Right ventricle myocardium inferior (tissue), 1 donor: ENCODE measurements around the gene STAC. TPM values are rescaled to one million over a fixed set of nuclear protein-coding genes. Genes with fewer than 3 reads are reported as not detected.
"Not testable (repeated sequence)": the region's sequence is repeated elsewhere in the genome, so short reads cannot be mapped to it uniquely, and the experiment has no call there.

Source experiments
- ATAC-seq: fragments of 200-7000 bp; cut with Tn5 transposase; one replicate; pipeline ENCODE4 v1.9.1; 2020; ENCODE audit warnings: mild to moderate bottlenecking, moderate library complexity
- DNase-seq: peaks from one replicate; pipeline ENCODE4 v3.0.0; 2021; ENCODE audit errors: missing footprints
- intact Hi-C: fragments of 100-400 bp; cut with DNase I; formaldehyde crosslinking; loops from one replicate; pipeline ENCODE4 v1.11.0; 2022
- total RNA-seq: library from RNA; stranded (reverse); fragmentation: NEBNext Ultra II Directional; extraction: Animal tissue kit (Norgen Biotek cat#: 25700); gene quantifications from one replicate; pipeline ENCODE4 v1.2.1, GENCODE V29; 2021
- donor health status: DM: no; HTN: yes; CAD: no; lungs with severe emphysema.

The STAC gene
- total RNA-seq, 1 donor from 2014 or later, result 0.35 TPM

DNA sequence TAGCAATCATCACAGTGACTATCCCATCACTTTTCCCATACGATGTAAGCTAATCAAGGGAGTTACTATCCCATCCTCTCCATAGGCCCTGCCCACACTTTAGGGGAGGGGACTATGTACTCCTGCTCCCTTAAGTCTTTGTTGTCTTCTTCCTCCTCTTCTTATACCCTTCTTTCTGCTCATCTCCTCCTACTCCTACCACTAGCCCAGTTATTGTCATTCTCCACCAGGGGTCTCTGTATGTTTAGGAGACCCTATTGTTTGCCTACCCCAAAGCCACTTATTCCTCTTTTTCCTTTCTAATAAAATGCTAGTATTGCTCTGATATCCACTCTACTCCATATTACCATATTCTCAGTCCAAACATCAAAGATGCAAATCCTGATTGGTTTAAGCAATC lies 27.8 kb downstream of the STAC start:
- intact Hi-C loops, result no loop called here
- DNase-seq, result no peak
- no peak for ATAC-seq

DNA sequence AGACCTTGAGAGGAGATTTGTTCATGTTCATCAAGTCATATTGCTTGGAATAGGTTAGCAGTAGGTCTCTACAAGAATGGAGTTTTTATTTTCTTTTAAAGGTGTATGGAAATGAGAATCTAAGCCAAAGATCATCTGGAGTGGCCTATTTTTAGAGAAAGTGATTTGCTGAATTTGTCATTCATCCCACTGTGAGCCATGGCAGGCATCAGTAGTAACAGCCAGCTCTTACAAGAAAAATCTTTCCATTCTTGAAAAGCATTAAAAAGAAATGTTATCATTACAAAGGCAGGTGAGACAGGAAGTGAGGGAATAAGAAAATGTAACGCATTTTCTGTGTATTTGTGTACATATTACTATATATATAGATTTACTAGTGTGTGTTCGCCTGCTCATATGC lies 29.6 kb downstream of the STAC start:
- intact Hi-C loops, result no loop called here
- ATAC-seq (no peak), DNase-seq (no peak)

DNA sequence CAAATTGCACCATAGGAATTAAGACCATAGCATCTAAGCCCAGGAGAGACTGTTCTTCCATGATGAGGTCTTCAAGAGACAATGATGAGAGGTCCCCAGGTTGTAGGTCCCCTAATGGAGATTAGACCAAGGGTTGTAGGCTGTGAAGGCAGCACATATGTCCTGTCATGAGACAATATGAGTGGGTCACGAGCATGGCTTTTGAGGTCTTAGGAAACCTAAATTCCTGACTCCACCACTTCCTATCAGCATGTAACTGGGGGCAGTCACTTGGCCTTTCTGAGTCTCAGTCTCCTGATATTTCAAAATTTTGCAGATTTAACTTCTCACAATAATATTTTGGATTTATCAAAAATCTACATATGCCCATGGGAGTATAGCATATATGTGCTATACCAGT lies 31.3 kb downstream of the STAC start:
- no peak for ATAC-seq
- no peak for DNase-seq
- intact Hi-C loops, result no loop called here

DNA sequence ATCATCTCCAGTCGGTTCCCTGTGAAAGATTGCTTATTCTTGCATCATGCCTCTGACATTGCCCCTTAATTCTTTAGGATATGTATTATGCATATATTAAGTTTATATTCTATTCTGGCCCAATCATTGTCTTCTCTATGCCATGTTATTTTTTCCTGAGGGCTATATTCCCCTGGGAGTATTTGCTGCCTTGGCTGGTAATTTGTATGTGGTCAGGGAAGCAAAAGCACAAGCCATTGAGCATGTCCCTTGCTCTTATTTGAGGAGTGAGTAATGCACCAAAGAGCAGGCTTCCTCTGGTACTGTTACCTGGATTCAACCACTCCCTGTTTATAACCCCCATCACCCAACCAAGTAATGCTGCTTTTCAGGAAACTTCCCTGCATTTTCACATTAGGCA lies 36.3 kb downstream of the STAC start:
- DNase-seq, result no peak
- ATAC-seq, result no peak
- intact Hi-C loops, result no loop called here

DNA sequence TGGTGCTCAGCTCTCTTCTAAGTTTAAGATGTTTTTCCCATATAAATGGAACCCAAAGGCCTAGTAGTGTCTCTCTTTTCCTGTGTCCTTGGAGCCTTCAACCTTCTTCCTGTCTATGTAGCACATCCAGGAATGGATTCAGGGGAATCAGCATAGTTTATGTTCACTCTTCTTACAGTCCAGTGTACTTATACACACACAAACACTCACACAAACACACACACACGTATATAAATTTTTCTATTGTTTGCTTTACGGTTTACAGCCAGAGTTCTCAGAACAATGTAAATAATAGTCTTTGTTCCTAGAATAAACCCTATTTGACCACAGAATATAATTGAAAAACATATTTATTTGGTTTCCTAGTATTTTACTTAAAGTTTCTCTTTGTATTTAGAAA lies 36.9 kb downstream of the STAC start:
- intact Hi-C loops, result no loop called here
- ATAC-seq (no peak), DNase-seq (no peak)

DNA sequence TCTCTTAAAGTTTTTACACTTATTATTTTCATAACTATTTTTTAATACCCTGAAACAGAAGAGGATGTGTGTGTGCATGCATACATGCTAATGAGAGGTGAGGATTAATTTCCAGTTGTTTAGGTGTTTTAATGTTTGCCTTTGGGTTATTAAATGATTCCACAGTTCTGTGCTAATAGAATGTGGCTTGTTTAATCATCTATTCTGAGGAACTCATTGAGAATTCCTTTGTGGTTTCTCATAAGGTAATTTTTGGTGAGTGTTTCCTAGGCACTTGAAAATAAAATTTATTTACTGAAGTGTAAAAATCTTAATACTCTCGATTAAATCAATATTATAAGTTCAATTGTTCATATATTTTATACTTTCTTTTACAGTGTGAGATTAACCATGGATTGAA lies 38.0 kb downstream of the STAC start:
- intact Hi-C loops, result no loop called here
- ATAC-seq (no peak), DNase-seq (no peak)

DNA sequence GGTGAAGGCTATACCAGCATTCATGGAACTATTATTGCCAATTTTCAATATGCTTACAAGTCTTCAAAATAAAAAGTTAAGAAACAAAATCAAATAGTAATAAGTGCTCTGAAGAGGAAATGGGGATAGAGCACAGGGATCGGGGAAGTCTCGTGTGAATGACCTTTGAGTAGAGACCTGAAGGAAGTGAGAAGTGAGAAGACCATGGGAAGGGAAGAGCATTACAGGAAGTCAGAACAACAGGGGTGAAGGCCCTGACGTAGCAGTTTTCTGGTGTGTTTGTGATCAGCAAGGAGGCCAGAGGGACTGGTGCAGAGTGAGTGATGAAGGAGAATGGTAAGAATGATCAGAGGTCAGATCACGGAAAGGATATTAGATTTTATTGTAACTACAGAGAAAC lies 48.1 kb downstream of the STAC start:
- ATAC-seq (no peak), DNase-seq (no peak)
- intact Hi-C loops, result no loop called here

DNA sequence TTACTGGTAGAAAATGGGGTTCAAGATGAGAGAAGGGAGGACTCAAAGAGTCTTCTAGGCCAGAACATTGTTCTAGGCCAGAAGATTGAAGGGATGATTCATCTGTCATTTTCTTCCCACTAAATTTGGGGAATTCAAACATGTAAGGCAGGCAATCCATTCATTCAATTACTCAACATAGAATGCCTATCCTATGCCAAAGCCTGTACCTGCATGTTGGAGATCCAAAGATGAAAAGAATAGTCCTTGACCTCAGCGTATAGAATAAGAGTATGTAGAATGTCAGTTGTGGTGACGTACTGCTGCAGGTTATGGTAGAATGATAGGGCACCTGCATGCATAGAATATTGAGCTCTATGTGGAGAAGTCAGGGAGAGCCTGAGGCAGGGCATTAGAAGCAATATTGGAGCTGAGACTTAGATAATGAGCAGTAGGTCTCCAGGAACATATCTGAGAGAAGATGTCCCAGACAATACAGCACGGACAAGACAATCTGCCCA lies 49.7 kb downstream of the STAC start:
- intact Hi-C loops, result no loop called here
- ATAC-seq (no peak), DNase-seq (no peak)

DNA sequence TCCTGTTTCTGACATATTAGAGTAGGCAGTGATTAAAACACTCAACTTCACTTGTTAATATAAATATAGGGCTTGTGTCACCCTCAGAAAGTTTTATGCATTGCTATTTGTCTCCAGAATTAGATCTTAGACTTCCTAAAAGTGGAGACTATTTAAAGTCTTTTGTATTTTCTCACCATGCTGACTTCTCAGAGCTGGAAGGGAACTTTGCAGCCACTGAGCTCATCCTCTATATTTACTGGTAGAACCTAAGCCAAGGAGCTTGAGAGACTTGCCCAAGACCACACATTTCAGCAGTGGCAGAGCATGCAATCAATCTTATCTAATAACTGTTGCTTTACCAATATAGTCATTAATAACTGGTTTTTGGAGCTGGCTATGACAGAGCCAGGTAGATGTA lies 53.2 kb downstream of the STAC start:
- DNase-seq, result no peak
- intact Hi-C loops, result no loop called here
- no peak for ATAC-seq

DNA sequence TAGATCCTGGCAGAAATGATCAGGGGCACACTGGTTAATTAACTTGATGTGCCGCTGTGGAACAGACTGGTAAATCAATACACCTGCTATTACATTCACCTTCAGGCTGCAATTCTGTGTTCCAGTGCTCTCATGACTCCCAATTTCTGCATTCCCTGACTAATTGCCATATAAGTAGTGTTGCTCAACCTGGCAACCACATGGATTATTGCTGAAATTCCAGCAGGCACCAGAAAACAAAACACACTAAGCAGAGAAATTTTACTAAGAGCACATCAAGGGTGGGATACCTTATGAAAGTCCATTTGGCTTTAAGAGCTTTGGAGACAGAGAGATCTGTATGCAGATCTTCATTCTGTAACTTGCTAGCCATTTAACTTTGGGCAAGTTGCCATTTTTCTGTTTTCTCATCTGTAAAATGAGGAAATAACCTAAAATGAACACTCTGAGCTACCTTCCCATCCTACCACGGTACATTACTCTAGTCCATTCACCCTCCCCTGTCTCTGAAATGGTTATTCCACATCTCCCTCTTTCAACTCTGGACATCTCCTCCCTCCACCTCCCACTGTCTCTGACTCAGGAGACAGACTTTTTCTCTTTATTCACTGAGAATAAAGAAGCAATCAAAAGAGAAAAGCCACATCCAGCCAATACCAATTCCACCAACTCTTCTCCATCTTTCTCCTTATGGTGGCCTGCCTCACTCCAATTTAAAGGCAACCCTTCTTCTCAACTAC lies 54.6 kb downstream of the STAC start:
- intact Hi-C loops, result no loop called here
- no peak for DNase-seq
- no peak for ATAC-seq

DNA sequence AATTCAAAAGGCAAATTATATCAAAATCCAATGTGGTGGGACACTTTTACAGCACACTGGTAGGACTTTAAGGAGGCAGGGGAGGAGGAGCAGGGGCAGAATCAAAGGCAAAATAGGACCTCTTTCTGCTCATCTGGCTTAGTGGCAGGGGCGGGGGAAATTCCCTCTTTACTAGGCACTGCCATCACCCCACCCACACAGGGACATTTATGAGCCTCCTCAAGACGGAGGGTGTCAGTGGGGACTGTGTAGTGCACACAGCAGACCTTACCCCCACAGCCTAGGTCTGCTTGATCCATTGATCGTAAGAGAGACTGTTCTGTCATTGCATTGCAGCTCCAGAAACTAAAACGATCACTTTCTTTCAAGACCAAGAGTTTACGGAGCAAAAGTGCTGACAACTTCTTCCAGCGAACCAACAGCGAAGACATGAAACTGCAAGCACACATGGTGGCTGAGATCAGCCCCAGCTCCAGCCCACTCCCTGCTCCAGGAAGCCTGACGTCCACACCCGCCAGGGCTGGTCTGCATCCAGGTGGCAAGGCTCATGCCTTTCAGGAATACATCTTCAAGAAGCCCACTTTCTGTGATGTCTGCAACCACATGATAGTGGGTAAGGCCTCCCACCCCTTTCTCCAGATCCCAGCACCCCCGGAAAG lies 62.9 kb downstream of the STAC start:
- intact Hi-C loops, result no loop called here
- no peak for ATAC-seq
- no peak for DNase-seq

DNA sequence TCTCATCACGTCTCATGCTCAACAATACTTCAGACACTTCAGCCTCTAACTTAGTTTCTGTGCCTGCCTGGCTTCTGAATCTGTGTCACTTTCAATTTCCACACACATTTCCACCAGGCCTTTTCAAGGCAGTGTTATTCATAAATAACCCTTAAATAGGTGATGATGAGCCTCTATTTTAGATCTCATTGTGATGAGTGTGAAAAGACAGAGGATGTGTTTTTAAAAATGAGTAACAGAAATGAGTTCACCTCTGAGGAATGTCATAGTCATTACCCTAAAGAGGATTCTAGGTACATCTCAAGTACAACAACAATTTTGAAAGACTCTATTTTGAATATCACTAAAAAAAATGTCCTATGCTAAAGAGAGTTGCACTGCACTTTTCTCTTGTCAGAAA lies 64.6 kb downstream of the STAC start:
- intact Hi-C loops, result no loop called here
- DNase-seq (no peak), ATAC-seq (no peak)

DNA sequence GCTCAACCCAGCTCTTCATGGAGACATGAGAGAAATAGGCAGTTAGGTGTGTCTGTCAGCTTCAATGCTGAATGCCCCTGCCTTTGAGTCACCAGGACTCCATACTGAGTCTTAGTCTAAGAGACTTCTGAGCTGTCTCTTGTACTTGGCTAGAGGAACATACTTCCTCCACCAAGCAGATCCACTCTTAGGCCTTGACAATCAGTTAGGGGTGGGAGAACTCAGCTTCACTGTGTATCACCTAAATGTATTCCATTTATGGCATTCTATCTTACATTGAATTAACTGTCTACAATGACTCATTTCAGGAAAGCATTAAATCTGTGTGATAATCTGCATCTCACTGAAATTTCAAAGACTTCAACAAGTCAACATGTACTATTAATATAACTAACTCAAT lies 66.0 kb downstream of the STAC start:
- intact Hi-C loops, result no loop called here
- ATAC-seq (no peak), DNase-seq (no peak)

DNA sequence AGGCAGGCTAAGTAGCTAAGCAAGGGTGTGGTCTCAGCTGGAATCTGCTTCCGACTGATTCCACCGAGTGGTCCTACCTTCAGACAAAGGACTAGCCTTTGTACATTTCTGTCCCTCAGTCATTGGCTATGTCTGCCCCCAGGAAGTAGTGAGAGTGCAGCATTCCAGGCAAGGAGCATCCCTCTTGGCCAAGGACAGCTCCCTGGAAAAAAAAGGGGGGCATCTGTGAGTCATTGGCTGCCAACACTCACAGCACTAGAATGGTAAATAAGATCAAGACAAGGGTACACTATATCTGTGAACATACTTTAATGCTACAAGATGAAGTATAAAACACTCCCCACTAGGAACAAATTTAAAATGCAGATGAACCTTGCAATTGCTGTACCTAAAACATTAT lies 66.8 kb downstream of the STAC start:
- DNase-seq (no peak), ATAC-seq (no peak)
- intact Hi-C loops, result no loop called here

DNA sequence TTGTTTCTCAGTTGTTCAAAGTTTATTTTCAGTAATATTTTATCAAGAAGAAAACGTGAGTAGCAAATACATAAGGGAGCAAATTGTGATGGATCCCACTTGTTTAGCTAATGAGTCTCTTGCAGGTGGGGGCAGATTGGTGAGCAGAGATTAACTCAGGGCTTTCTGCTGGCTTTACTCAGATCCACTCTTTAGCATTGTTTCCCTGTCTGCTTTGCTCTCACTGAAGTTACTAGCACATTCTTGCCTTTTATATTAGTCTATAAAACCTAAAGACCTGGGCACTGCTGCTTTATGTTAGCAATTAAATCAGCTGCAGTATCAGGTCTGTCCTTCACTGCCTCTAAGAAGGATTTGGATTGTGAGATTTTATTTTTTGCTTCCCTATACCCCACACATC lies 71.5 kb downstream of the STAC start:
- no peak for DNase-seq
- intact Hi-C loops, result no loop called here
- no peak for ATAC-seq

DNA sequence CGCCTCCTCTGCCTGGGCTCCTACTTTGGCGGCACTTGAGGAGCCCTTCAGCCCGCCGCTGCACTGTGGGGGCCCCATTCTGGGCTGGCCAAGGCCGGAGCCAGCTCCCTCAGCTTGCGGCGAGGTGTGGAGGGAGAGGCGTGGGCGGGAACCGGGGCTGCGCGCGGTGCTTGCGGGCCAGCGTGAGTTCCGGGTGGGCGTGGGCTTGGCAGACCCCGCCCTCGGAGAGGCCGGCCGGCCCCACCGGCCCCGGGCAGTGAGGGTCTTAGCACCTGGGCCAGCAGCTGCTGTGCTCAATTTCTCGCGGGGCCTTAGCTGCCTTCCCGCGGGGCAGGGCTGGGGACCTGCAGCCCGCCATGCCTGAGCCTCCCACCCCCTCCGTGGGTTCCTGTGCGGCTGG lies 72.9 kb downstream of the STAC start:
- intact Hi-C loops, ATAC-seq, DNase-seq: not testable (repeated sequence)

DNA sequence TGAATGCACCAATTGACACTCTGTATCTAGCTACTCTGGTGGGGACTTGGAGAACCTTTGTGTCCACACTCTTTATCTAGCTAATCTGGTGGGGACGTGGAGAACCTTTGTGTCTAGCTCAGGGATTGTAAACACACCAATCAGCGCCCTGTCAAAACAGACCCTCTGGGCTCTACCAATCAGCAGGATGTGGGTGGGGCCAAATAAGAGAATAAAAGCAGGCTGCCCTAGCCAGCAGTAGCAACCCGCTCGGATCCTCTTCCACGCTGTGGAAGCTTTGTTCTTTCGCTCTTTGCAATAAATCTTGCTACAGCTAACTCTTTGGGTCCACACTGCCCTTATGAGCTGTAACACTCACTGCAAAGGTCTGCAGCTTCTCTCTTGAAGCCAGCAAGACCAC lies 73.6 kb downstream of the STAC start:
- intact Hi-C loops, ATAC-seq, DNase-seq: not testable (repeated sequence)

DNA sequence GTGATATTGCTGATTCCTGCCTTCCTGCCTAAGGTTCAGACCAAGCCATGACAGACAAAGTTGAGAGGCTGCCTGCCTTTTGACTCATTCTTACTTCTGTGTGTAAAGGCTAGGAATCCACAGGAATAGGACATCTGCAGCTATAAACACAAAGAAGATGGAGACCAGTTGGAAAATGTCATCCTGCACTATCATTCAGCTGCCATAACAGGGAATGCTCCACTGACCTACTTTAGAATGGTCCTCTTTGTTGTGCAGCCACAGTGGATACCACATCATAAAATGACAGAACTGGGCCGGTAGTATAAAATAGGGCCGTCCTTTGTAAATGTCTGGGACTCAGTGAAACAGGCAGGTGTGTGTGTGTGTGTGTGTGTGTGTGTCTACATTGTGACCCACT lies 75.1 kb downstream of the STAC start:
- no peak for DNase-seq
- intact Hi-C loops, result no loop called here
- no peak for ATAC-seq

DNA sequence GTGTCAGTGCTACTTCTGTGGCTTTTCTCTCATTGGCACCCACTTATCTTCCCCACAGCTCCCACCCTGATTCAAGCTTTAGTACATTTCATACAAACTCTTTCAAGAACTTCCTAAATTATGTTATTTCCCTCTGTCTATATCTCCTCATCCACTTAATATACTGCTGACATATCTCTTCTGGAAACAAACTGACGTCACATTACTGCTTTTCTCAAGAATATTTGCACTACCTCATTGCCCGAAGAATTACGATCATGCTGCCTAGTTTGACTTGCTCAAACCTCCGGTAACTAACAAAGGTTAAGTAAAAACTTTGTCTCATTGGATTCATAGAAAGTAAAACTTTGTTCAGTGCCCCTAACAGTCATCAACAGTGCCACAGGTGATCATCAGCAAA lies 76.5 kb downstream of the STAC start:
- intact Hi-C loops, result no loop called here

DNA sequence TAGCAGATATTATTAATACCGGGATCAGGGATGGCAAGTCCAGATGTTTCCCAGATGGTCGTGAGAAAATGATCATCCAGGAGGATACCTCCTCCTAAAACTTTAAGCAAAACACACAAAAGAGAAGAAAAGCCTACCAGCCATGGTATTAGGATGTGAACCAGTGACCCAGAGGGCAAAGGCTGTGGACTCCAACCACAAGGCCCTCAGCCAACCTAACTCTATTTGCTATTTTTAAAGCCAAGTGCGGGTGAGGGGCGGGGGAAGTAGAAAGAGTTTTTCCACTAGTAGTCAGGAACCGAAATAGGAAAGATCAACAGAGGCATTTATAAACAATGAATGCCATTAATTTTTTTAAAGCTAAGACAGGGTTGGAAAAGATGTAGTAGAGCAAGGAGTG lies 77.4 kb downstream of the STAC start:
- ATAC-seq (no peak), DNase-seq (no peak)
- intact Hi-C loops, result no loop called here

More for the DNA sequence above, 76.5 kb downstream of the STAC start:
- ATAC-seq (no peak), DNase-seq (no peak)

DNA sequence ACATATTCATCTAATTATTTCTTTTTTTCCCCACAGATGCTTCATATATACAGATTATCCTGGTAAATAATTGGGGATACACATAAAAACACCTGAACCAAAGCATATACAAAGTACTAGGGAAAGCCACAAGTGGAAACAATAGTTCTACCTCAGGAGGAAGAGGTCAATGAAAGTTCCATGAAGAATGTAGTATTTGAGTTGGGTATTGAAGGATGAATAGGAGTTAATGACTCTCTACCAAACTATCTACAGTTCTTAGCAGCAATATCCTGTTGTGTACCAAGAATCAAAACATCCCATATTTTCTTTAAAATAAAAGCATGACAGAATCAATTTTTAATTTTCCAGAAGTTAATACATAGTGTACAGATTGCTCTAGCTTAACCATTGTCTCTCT lies 78.9 kb downstream of the STAC start:
- intact Hi-C loops, result no loop called here
- DNase-seq (no peak), ATAC-seq (no peak)
